Measurements from ENCODE around the gene C1QTNF1. TPM values are rescaled to one million over a fixed set of nuclear protein-coding genes. Genes with fewer than 3 reads are reported as not detected.

C1QTNF1 gene
- total and polyA plus RNA-seq, 5 donors from 2014 or later: not detected

GRCh38 chr17:79047923-79048825 lies 24.2 kb downstream of the C1QTNF1 start:
- Histone ChIP-seq H3K27ac (ENCODE audit: insufficient read depth, low read length, poor library complexity, severe bottlenecking) (no peak overlapping the region), H3K9me3 (ENCODE audit: control insufficient read depth in 2 of 2, low read length in 2 of 2) (no peaks in the 10 kb centered on the region), H3K36me3 (ENCODE audit: control insufficient read depth, insufficient read depth, low read length) (no peaks in the 10 kb centered on the region), H3K4me3 (ENCODE audit: low read depth, low read length) (no peak overlapping the region), H3K4me1 (ENCODE audit: control insufficient read depth, insufficient read depth, low read length, poor library complexity, severe bottlenecking) (no peaks in the 10 kb centered on the region), H3K27me3 (ENCODE audit: control insufficient read depth, insufficient read depth, low read length) (no peaks in the 10 kb centered on the region)
- no peak overlapping the region for H3K4me3 Mint-ChIP-seq
- H3K36me3 Mint-ChIP-seq: no peaks in the 10 kb centered on the region
- peaks cover under 1% of the 10 kb centered on the region for H3K27me3 Mint-ChIP-seq
- H3K4me1 Mint-ChIP-seq: peaks cover 0 to 9% (median 3%) of the 10 kb centered on the region in 4 donors
- H3K27ac Mint-ChIP-seq: no peak overlapping the region
- H3K9me3 Mint-ChIP-seq: peaks cover 0 to 1% (median 0%) of the 10 kb centered on the region in 7 donors
- DNase-seq: no peak
- ATAC-seq (ENCODE audit: low read depth in 2 of 2): no peak

GRCh38 chr17:79048826-79049755 lies 25.1 kb downstream of the C1QTNF1 start:
- peaks cover 9% of the 10 kb centered on the region for H3K27me3 Mint-ChIP-seq
- peaks cover 0 to 8% (median 3%) of the 10 kb centered on the region in 7 donors for H3K9me3 Mint-ChIP-seq
- H3K4me1 ChIP-seq (ENCODE audit: control insufficient read depth, insufficient read depth, low read length, poor library complexity, severe bottlenecking): no peaks in the 10 kb centered on the region
- no peak for DNase-seq
- no peak for ATAC-seq (ENCODE audit: low read depth in 2 of 2)
- no peak overlapping the region for H3K4me3 ChIP-seq (ENCODE audit: low read depth, low read length)
- H3K4me3 Mint-ChIP-seq: no peak overlapping the region
- H3K27ac ChIP-seq (ENCODE audit: insufficient read depth, low read length, poor library complexity, severe bottlenecking): no peak overlapping the region
- no peaks in the 10 kb centered on the region for H3K27me3 ChIP-seq (ENCODE audit: control insufficient read depth, insufficient read depth, low read length)
- peaks cover 1% of the 10 kb centered on the region for H3K36me3 Mint-ChIP-seq
- H3K36me3 ChIP-seq (ENCODE audit: control insufficient read depth, insufficient read depth, low read length): no peaks in the 10 kb centered on the region
- H3K9me3 ChIP-seq (ENCODE audit: control insufficient read depth in 2 of 2, low read length in 2 of 2): no peaks in the 10 kb centered on the region
- no peak overlapping the region for H3K27ac Mint-ChIP-seq
- H3K4me1 Mint-ChIP-seq: peaks cover 0 to 9% (median 2%) of the 10 kb centered on the region in 4 donors

- Histone ChIP-seq H3K9me3 (ENCODE audit: control insufficient read depth in 2 of 2, low read length in 2 of 2) (peaks cover 0 to 2% of the 10 kb centered on the region in 2 experiments), H3K36me3 (ENCODE audit: control insufficient read depth, insufficient read depth, low read length) (no peaks in the 10 kb centered on the region), H3K4me1 (ENCODE audit: control insufficient read depth, insufficient read depth, low read length, poor library complexity, severe bottlenecking) (no peaks in the 10 kb centered on the region), H3K27me3 (ENCODE audit: control insufficient read depth, insufficient read depth, low read length) (no peaks in the 10 kb centered on the region), H3K4me3 (ENCODE audit: low read depth, low read length) (no peak overlapping the region), H3K27ac (ENCODE audit: insufficient read depth, low read length, poor library complexity, severe bottlenecking) (no peak overlapping the region)
- H3K27ac Mint-ChIP-seq: no peak overlapping the region
- peaks cover 4% of the 10 kb centered on the region for H3K36me3 Mint-ChIP-seq
- H3K4me3 Mint-ChIP-seq: no peak overlapping the region
- DNase-seq (no peak), ATAC-seq (ENCODE audit: low read depth in 2 of 2) (no peak)
- peaks cover 10% of the 10 kb centered on the region for H3K27me3 Mint-ChIP-seq
- peaks cover 0 to 15% (median 3%) of the 10 kb centered on the region in 7 donors for H3K9me3 Mint-ChIP-seq
- peaks cover 0 to 9% (median 2%) of the 10 kb centered on the region in 4 donors for H3K4me1 Mint-ChIP-seq
These were observed 25.9 kb downstream of the C1QTNF1 start for GRCh38 chr17:79049821-79050220.

GRCh38 chr17:79050551-79050950 lies 26.6 kb downstream of the C1QTNF1 start:
- Mint-ChIP-seq H3K36me3 (peaks cover 4% of the 10 kb centered on the region), H3K4me1 (peaks cover 0 to 5% (median 2%) of the 10 kb centered on the region in 4 donors), H3K27ac (no peak overlapping the region), H3K27me3 (peaks cover 10% of the 10 kb centered on the region), H3K4me3 (no peak overlapping the region), H3K9me3 (peaks cover 0 to 15% (median 3%) of the 10 kb centered on the region in 7 donors)
- ATAC-seq (ENCODE audit: low read depth in 2 of 2) (no peak), DNase-seq (no peak)
- Histone ChIP-seq H3K27me3 (ENCODE audit: control insufficient read depth, insufficient read depth, low read length) (peaks cover 2% of the 10 kb centered on the region), H3K4me1 (ENCODE audit: control insufficient read depth, insufficient read depth, low read length, poor library complexity, severe bottlenecking) (no peaks in the 10 kb centered on the region), H3K9me3 (ENCODE audit: control insufficient read depth in 2 of 2, low read length in 2 of 2) (peaks cover 0 to 2% of the 10 kb centered on the region in 2 experiments), H3K4me3 (ENCODE audit: low read depth, low read length) (no peak overlapping the region), H3K36me3 (ENCODE audit: control insufficient read depth, insufficient read depth, low read length) (no peaks in the 10 kb centered on the region), H3K27ac (ENCODE audit: insufficient read depth, low read length, poor library complexity, severe bottlenecking) (no peak overlapping the region)

GRCh38 chr17:79051306-79051705 lies 27.3 kb downstream of the C1QTNF1 start:
- Histone ChIP-seq H3K36me3 (ENCODE audit: control insufficient read depth, insufficient read depth, low read length) (no peaks in the 10 kb centered on the region), H3K4me1 (ENCODE audit: control insufficient read depth, insufficient read depth, low read length, poor library complexity, severe bottlenecking) (no peaks in the 10 kb centered on the region), H3K9me3 (ENCODE audit: control insufficient read depth in 2 of 2, low read length in 2 of 2) (peaks cover 0 to 2% of the 10 kb centered on the region in 2 experiments), H3K27ac (ENCODE audit: insufficient read depth, low read length, poor library complexity, severe bottlenecking) (no peak overlapping the region), H3K27me3 (ENCODE audit: control insufficient read depth, insufficient read depth, low read length) (peaks cover 3% of the 10 kb centered on the region), H3K4me3 (ENCODE audit: low read depth, low read length) (no peak overlapping the region)
- Mint-ChIP-seq H3K4me1 (no peaks in the 10 kb centered on the region), H3K36me3 (peaks cover 4% of the 10 kb centered on the region), H3K27me3 (peaks cover 16% of the 10 kb centered on the region), H3K9me3 (peaks cover 0 to 15% (median 3%) of the 10 kb centered on the region in 7 donors), H3K27ac (no peak overlapping the region), H3K4me3 (no peak overlapping the region)
- DNase-seq (no peak), ATAC-seq (ENCODE audit: low read depth in 2 of 2) (no peak)

- H3K4me3 ChIP-seq (ENCODE audit: low read depth, low read length): no peak overlapping the region
- H3K9me3 Mint-ChIP-seq: peaks cover 0 to 15% (median 3%) of the 10 kb centered on the region in 7 donors
- no peak overlapping the region for H3K27ac Mint-ChIP-seq
- H3K4me1 Mint-ChIP-seq: no peaks in the 10 kb centered on the region
- DNase-seq (no peak), ATAC-seq (ENCODE audit: low read depth in 2 of 2) (no peak)
- H3K36me3 ChIP-seq (ENCODE audit: control insufficient read depth, insufficient read depth, low read length): no peaks in the 10 kb centered on the region
- peaks cover 16% of the 10 kb centered on the region for H3K27me3 Mint-ChIP-seq
- peaks cover 4% of the 10 kb centered on the region for H3K36me3 Mint-ChIP-seq
- no peak overlapping the region for H3K4me3 Mint-ChIP-seq
- H3K27me3 ChIP-seq (ENCODE audit: control insufficient read depth, insufficient read depth, low read length): peaks cover 3% of the 10 kb centered on the region
- no peak overlapping the region for H3K27ac ChIP-seq (ENCODE audit: insufficient read depth, low read length, poor library complexity, severe bottlenecking)
- peaks cover 0 to 2% of the 10 kb centered on the region in 2 experiments for H3K9me3 ChIP-seq (ENCODE audit: control insufficient read depth in 2 of 2, low read length in 2 of 2)
- no peaks in the 10 kb centered on the region for H3K4me1 ChIP-seq (ENCODE audit: control insufficient read depth, insufficient read depth, low read length, poor library complexity, severe bottlenecking)
These were observed 28.2 kb downstream of the C1QTNF1 start for GRCh38 chr17:79052131-79052530.

GRCh38 chr17:79053251-79053925 lies 29.4 kb downstream of the C1QTNF1 start:
- Histone ChIP-seq H3K4me1 (ENCODE audit: control insufficient read depth, insufficient read depth, low read length, poor library complexity, severe bottlenecking) (no peaks in the 10 kb centered on the region), H3K9me3 (ENCODE audit: control insufficient read depth in 2 of 2, low read length in 2 of 2) (peaks cover 0 to 2% of the 10 kb centered on the region in 2 experiments), H3K27ac (ENCODE audit: insufficient read depth, low read length, poor library complexity, severe bottlenecking) (no peak overlapping the region), H3K27me3 (ENCODE audit: control insufficient read depth, insufficient read depth, low read length) (peaks cover 3% of the 10 kb centered on the region), H3K36me3 (ENCODE audit: control insufficient read depth, insufficient read depth, low read length) (no peaks in the 10 kb centered on the region), H3K4me3 (ENCODE audit: low read depth, low read length) (no peak overlapping the region)
- Mint-ChIP-seq H3K9me3 (peaks cover 0 to 19% (median 5%) of the 10 kb centered on the region in 7 donors), H3K27me3 (peaks cover 16% of the 10 kb centered on the region), H3K4me3 (no peak overlapping the region), H3K4me1 (no peaks in the 10 kb centered on the region), H3K36me3 (peaks cover 4% of the 10 kb centered on the region), H3K27ac (no peak overlapping the region)
- DNase-seq (no peak), ATAC-seq (ENCODE audit: low read depth in 2 of 2) (no peak)
